Hematopoietic multipotent progenitor cell (in vitro differentiated cells): ENCODE data around the gene WDR37. TPM values are rescaled to one million over a fixed set of nuclear protein-coding genes. Genes with fewer than 3 reads are reported as not detected.
"Not testable (repeated sequence)": the region's sequence is repeated elsewhere in the genome, so short reads cannot be mapped to it uniquely, and the experiment has no call there.

ENCODE experiments used
- DNase-seq, 3 donors: peaks; one replicate each; pipeline ENCODE4 v3.0.0-alpha.2; 2011 to 2015; ENCODE audit warnings: low read depth in 2 of 3, low spot score in 2 of 3
- total RNA-seq: library from RNA; depleted of rRNA; stranded (reverse); fragments of >200 nt; gene quantifications from one replicate; pipeline ENCODE4 v1.2.3, GENCODE V29; 2012

Gene WDR37, protein sequence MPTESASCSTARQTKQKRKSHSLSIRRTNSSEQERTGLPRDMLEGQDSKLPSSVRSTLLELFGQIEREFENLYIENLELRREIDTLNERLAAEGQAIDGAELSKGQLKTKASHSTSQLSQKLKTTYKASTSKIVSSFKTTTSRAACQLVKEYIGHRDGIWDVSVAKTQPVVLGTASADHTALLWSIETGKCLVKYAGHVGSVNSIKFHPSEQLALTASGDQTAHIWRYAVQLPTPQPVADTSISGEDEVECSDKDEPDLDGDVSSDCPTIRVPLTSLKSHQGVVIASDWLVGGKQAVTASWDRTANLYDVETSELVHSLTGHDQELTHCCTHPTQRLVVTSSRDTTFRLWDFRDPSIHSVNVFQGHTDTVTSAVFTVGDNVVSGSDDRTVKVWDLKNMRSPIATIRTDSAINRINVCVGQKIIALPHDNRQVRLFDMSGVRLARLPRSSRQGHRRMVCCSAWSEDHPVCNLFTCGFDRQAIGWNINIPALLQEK
- total RNA-seq, result 18.0 TPM

GRCh38 chr10:1056326-1057105, at the start of gene WDR37:
Gene WDR37 (plus strand): TSS chr10:1056385. CDS start chr10:1072156, 15,771 bp downstream.
- peak; percentile 75 to 84 (median 83) for DNase-seq

DNA sequence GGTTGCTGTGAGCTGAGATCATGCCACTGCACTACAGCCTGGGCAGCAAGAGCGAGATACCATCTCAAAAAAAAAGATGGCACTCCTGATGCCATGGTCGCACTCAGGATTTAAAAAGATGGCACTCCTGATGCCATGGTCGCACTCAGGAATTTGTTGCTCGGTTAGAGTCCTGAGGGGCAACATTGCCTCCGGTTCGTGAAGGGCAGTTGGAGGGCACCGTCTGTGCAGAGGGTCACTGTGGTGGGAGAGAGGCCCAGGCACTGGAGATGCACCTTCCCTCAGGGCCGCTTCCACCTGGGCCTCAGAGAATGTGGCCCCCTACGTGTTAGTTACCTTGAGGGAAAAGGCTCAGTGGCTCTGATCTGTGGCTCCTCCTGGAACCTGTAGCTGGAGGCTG, 49.6 kb upstream of the WDR37 start:
- DNase-seq, result no peak

- DNase-seq, result no peak
Observed at GRCh38 chr10:1007583-1007982, 48.6 kb upstream of the WDR37 start.

GRCh38 chr10:1009071-1009494, 47.1 kb upstream of the WDR37 start:
- no peak for DNase-seq

GRCh38 chr10:1009947-1010346, 46.2 kb upstream of the WDR37 start:
- DNase-seq, result not testable (repeated sequence)

- DNase-seq, result no peak
Observed at GRCh38 chr10:1010703-1011102, 45.5 kb upstream of the WDR37 start.

GRCh38 chr10:1011696-1012095, 44.5 kb upstream of the WDR37 start:
- no peak for DNase-seq

- DNase-seq, result no peak
Observed at GRCh38 chr10:1015688-1016087, 40.5 kb upstream of the WDR37 start.

- no peak for DNase-seq
Observed at GRCh38 chr10:1019362-1019761, 36.8 kb upstream of the WDR37 start.

DNA sequence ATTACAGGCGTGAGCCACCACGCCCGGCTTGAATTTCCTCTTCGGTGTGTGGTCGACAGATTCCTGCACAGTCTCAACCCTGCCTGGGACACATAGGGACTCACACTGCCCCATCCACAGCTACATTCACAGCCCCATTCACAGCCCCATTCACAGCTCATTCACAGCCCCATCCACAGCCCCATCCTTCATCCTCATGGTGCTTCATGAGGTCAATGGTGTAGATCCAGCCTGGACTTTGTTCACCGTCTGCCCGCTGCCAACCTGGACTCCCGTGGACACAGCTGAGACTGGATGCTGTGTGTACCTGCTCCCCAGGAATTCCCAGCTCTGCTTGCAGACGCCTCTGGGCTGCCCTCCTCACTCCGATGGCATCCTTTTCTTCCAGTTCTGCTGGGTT, 35.7 kb upstream of the WDR37 start:
- DNase-seq, result no peak

- no peak for DNase-seq
Observed at GRCh38 chr10:1020958-1021357, 35.2 kb upstream of the WDR37 start.

GRCh38 chr10:1022413-1022812, 33.8 kb upstream of the WDR37 start:
- no peak for DNase-seq

DNA sequence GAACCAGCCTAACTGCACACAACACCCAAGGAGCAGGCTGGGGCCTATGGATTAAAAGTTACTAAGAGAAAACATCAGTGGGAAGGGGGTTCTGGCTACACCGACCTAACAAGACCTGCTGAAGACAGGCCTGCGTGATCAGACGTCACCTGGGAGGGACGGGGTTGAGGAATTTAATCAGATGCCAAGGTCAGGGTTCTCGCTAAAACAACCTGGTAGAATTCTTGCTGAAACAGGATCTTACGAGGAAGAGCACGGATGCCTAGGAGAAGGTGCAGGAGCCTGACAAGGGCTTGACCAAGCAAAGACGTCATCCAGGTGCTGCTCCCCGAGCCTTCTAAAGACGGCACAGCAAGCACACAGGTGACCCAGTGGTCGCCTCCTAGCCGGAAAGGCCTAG, 32.1 kb upstream of the WDR37 start:
- DNase-seq, result no peak

DNA sequence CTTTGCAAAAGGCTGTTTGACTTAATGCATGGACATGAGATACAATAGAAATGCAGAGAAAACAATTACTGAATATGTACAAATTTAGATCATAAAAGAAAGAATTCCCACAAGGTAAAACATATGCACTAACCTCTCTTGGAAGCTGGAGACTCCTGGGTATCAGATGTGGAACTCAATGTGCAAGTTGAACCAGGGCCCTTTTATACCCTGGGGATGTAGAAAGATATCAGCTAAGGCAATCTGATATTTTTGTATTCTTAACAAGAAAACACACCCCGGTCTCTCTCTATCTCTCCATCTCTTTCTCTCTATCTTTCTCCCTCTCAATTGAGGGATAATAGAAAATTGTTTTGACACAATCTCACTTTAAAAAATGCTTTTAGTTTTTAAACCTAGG, 30.5 kb upstream of the WDR37 start, which contains the start of gene IDI2:
Gene IDI2 (minus strand): TSS at position 177 of the 400 bp plus-strand sequence. CDS start 1,136 bp downstream, outside the sequence.
- no peak for DNase-seq

GRCh38 chr10:1026578-1026977, 29.6 kb upstream of the WDR37 start:
- no peak for DNase-seq

DNA sequence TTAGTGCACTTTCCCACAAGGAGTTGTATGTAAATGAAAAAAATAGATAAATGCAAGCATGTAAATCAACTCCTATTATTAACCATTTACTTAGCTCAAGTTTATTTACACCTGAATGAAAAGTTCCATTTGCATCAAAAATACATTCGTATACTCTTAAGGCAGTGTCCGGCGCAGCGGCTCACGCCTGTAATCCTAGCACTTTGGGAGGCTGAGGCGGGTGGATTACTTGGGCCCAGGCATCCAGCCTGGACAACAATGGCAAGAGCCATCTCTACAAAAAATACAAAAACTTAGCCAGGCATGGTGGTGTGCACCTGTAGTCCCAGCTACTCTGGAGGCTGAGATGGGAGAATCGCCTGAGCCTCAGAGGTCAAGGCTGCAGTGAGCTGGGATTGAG, 26.3 kb upstream of the WDR37 start:
- no peak for DNase-seq

DNA sequence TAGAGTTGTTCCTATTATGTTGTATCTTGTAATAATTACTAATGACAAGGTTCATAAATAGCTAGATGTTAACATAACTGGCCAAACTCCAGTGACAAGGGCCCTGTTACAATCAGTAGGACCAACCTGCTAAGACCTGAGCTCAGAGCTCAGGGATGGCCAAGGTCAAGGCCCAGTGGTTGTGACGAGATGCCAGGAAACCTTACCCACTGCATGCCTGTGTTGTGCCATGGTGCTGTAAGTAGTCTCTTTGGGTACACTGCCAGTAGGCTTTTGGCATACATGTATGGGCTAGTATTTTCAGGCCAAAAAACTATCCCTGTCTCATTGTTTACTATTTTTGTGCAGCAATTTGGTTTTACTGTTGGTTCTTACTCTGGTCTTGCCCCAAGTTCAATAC, 22.6 kb upstream of the WDR37 start:
- no peak for DNase-seq

DNA sequence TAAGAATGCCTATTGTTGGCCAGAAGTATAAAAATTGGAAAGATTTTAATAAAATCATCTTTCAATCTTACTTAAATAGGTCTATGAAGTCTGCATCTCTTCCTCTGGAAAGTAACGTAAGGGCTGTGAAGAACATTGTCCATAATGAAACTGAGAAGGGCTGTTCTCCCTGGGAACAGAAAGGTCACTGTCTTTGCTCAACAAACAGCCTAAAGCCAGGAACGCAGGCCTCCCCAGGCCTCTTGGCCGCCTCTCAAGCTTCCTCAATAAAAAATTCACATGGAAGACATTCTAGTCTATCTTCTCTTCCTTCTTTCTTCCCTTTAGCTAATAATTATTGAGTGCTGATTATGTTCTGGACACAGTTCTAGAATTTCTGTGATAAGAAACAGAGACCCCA, 21.4 kb upstream of the WDR37 start:
- DNase-seq, result no peak

DNA sequence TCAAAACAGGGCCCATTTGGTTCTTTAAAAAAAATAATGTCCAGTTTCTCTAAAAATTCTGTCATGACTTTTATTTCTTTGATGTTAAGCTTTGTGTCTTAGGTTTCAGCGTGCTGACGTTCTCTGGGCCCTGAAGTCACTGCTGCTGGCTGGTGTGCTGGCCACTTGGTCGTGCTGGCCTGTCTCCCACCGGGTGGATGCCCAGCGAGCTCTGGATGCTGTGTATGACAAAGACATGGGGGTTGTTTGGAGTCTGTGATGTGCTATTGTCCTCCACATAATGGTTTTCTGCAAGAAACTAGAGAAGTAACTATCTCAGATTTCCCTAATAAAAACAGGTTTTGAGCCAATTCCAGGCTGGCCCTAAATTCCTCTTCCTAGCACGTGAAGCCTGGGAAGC, 21.0 kb upstream of the WDR37 start:
- no peak for DNase-seq

DNA sequence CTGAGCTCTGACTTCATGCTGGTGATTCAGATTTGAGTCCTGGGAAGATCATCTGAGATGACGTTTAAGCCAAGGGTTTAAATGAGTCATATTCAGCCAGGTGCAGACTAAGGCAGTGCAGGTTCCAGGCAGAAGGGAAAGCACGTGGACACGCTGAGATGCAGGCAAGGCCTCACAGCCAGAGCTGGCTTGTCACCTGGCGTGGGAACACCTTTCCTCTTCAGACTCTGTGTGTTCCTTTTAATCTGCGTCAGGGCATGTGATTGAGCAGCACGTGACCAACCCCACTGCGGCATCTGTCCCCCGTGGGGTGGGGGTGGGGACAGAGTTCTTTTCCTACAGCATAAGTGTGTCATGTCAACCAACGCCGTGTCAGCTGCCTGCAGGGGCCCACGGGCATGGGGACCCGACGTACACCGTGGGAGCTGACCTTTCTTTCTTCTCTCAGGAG, 19.8 kb upstream of the WDR37 start:
- DNase-seq, result no peak

DNA sequence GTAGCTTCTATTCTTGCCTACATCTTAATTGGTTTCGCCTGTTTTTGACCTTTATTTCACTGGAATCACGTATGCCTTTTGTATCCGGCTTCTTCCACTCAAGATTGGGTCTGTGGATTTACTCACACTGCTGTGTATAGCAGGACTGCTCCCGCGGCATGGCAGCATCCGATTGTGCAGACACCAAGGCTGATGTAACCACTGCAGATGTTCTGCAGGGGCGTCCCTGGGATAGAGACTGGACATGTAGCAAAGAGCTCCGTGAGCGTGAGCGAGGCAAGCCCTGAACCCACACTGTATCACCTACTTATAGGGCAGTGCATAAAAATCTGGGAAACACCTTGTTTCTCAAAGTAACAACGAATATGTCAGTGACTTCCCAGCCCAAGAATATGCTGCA, 19.1 kb upstream of the WDR37 start:
- no peak for DNase-seq

- not testable (repeated sequence) for DNase-seq
Observed at GRCh38 chr10:1038769-1039168, 17.4 kb upstream of the WDR37 start.
